ENCODE results near the gene RYR3.

Gene RYR3

DNA sequence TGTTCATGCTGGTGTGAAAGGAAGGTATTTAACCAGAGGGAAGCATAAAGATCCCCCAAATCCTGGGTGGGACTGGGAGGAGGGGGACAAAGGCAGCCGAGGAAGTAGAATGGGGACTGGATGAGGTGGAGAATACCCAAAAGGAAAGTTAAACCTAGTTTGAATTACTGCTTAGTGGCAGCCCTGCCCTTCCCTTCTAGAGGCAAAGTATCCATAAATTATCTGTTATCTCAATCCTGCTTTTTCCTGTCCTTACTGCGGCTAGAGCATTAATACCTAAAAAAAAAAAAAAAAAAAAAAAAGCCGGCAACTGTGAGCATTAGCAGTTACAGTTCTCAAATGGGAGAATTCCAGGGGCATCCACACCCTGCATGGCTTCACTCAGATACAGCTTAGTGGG is 139.0 kb downstream of the RYR3 start:
- no peak for DNase-seq (ENCODE audit: low spot score)

DNA sequence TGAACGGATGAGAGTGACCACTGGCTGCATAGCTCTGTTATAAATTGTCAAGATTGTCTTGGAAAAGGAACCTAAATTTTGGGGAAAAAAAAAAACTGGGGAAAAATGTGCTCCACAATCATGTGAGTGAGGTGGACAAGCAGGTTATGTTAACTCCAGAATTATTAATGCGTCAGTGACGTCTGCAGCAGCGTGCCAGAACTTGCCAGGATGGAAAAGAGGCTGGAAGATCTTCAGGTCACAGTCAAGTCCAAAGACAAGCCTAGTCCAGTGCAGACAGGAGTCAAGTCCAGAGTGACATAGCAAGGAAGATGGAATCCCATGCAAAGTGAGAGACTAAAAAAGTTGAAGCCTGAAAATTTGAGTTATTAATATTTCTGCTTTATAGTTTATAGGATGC is 140.6 kb downstream of the RYR3 start:
- DNase-seq (ENCODE audit: low spot score), result no peak

DNA sequence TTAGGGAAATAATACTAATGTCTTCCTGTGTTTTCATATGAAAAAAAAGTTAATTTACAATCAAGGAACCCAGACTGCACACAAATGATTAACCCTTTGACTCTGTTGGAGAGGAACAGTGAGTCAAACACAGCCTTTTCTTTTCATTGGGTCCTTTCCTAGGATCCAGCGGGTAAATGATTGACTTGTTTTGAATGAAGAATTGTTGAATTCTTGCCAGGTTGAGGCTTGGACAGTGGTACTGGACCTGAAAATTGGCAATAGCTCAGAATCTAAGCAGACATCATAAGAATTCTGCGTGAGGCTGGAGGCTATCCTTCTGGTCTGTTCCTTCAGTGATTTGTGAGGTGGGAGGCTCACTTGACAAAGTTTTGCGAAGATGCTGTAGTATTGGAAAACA is 143.0 kb downstream of the RYR3 start:
- DNase-seq (ENCODE audit: low spot score), result no peak

DNA sequence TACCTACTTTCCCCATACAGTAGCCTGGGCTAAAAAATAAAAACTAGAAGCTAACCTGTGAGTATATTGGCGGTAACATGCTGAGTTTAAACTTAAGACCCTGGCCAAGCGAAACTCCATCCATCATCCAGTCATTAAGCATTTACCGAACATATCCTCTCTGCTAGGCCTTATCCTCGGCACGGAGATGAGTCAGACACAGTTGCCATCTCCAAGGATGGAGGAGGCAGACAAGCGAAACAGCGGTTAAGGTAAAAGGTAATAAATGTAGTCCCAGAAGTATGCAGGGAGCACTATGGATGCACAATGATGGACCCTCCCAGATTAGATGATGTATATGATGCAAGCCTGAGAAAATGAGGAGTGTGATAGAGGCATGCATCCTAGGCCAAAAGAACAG is 143.6 kb downstream of the RYR3 start:
- no peak for DNase-seq (ENCODE audit: low spot score)

DNA sequence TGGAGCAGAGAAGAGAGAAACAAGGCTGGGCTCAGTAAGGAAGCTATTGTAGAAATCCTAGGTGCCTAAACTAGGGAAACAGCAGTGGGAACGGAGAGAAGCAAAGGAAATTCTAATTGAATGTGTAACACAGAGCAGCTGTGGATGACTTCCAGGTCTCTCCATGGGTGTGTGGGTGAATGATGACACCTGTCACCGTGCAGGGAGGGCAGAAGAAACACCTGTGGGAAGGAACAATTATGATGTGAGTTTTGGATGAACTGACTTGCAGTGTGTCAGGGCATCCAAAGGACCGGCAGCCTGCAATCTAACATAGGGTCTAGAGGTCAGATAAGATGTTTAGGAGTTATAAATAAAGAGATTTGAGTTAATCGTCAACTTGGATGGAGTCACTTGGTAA is 144.2 kb downstream of the RYR3 start:
- DNase-seq (ENCODE audit: low spot score), result no peak

DNA sequence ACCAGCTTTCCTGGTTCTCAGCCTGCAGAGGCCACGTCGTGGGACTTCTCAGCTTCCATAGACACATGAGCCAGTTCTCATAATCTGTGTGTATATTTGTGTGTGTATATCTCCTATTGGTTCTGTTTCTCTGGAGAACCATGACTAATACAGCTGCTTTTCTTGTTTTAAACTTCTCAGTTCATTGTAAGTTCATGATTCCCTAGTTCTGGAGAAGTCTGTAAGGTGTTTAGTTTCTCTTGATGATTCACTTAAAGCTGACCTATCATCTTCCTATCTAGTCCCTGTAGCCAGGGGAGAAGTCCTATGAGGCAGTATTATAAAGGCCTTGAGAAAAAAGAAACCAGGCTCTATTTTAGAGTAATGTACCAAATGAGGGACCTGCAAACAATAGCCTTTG is 147.7 kb downstream of the RYR3 start:
- DNase-seq (ENCODE audit: low spot score), result no peak

DNA sequence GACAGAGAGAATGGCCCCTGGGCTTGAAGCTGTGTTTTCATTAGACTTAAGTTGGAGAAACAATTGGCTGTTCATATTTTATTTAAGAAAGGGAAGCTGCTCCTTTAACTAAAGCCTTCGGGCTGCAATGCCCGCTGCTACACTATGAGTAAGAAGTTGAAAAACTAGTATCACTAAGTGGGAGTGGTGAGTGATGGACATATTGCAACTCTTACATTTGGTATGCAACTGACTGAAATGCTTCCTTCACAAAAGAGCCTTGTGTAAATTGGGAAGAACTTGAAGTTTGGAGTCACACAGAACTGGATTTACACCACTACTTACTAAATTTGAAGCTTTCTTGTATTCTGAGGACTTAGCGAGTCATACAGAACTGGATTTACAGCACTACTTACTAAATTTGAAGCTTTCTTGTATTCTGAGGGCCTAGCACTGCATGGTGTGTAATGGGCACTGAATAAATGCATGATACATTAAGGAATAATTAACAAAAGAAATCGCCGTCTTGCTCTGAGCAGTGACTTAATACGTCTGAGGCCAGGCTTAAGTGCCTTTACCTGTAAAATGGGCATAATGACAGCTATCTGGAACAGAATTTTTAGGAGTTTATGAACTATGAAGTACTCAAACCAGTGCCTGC is 149.5 kb downstream of the RYR3 start:
- no peak for DNase-seq (ENCODE audit: low spot score)

DNA sequence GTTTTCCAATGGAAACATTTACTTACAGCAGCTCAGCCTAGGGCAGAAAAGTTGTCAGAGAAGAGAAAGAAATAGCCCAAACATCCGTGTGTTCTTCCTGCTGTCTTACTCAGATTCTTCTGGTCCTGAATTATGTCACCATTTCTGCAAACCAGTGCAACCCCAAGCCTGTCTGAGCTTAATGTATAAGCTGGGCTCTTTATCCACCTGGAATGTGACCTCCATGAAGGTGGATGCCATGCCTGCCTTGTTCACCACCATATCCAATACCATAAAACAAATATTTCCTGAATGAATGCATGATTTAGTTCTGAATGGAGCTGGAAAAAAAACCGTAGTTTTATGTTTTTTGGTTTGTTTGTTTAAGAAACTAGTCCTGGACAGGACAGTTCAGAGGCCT is 150.9 kb downstream of the RYR3 start:
- no peak for DNase-seq (ENCODE audit: low spot score)

DNA sequence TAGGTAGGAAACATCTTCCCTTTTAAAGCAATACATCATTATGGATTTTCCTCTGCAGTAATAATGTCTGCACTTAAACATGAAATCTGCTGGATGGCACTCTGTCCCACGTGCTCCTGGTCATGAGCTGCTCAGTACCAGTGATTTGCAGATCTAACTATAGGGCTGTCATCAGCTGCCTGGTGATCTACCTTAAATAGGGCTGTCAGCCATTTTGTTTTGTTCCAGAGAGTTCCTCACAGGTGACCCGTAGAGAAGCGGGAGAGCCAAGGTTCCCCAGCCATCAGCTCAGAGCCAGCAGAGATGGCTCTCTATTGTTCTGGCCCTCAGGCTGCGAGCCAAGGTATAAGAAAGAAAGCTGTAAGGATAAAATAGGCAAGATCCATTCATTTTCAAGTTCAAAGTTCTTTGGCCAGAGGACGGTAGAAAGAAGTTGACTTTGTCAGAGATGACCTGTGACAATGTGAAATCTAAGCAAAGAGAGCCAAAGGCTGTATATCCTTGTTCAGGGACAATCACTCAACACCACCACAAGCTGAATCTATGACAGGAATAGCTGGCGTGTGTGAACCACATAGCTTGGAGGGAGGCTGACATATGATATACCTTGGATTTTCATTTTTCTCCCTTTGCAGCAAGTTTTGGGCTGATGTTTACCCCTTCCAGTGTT is 156.5 kb downstream of the RYR3 start:
- DNase-seq (ENCODE audit: low spot score), result no peak

DNA sequence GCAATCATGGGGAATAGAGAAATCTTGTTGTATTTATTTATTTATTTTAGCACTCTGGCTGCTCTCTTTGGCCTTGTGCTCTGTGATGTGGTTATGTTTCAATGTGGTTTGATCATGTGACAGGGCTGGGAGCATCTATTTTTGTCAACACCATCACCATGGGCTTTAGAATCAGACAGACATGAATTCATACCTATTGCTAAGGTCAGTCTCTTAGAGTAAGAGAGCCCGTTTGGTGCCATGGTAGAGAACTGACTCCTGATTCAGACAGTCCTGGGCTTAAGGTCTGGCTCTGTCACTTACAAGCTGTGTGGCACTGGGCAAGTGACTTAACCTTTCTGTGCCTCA is 157.0 kb downstream of the RYR3 start:
- no peak for DNase-seq (ENCODE audit: low spot score)

DNA sequence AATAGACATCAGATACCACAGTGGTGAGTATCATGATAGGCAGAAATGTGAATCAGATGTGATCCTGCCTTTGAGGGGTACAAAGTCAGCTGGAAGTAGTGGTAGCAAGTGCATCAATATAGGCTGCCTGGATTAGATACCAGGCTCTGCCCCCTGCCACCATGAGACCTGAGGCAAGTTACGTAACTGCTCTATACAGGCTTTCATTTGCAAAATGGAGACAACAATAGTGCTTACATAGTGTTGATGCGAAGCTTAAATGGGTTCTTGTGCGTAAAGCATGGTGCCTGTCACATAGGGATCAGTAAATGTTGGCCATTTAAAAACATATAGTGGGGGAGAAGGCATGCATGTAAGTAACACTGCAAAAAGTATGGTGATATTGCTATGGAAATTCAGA is 158.0 kb downstream of the RYR3 start:
- no peak for DNase-seq (ENCODE audit: low spot score)

DNA sequence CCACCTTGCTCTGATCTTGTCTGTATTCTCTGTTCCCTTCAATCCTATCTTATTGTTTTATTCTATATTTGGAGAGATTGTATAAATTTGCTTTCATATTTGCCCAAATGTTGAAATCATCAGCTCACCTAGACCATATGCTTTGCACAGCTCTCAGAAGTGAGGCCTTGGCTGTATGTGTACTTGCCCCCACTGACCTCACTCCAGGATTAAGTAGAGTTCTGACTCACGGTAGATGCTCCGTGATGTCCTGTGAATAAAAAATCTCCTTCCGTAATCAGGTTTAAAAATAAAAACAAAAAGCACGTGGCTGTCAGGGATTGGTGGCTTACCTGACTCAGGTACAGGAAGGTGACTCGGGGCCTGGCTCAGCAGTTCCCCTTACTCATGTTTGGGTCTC is 162.2 kb downstream of the RYR3 start:
- no peak for DNase-seq (ENCODE audit: low spot score)

DNA sequence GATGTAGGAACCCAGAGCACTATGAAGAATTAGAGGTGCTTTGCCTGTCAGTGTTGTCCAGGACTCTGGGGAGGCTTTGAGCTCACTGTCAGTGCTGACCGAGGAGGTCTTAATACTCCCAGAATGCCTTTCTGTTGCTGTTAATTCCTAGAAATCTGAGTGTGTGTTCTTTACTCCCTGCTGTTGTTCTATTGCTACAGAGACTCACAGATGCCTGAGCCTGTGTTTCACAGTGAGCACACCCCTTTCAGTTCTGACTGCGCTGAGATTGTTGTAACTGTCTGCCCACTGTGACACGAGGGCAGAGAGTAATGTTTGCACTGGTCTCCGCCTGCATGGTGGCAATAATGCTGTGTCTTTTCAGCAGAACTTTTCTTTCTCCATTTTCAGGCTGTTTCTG is 162.9 kb downstream of the RYR3 start:
- DNase-seq (ENCODE audit: low spot score), result no peak

DNA sequence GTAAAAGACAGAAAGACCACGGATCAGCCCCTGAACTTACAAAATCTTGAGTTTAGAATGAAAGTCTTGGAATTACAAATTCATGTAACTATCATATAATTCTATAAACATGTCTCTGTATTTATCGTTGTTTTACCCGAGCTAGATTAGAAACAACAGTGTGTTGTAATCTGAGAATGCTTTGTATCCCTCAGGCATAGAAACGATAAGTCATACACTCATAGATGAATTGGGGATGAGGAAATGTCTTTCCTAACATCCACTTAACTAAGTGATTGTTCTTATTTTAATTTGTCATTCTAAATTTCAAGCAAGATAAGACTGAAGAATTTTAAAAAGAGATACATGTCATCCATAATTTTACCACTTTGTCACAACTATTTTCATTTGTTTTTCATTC is 165.3 kb downstream of the RYR3 start:
- DNase-seq (ENCODE audit: low spot score), result no peak

DNA sequence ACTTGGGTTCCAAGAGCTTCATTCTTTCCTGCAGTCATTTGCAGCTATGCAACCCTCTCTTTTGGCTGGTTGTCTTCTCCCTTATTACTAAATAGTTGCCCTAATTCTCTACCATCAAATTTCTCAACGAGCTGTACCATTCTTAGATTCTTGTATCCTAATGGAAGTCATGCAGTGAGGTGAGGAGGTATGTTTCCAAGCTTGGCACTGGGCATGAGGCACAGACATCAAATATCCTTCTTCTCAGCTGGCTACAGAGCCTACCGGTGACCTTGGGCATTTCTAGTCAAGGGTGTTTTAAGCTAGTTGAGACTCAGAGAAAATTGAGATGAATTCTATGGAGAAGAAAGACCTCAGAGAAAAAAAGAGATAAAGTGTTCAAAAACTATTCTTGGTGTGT is 166.1 kb downstream of the RYR3 start:
- no peak for DNase-seq (ENCODE audit: low spot score)

DNA sequence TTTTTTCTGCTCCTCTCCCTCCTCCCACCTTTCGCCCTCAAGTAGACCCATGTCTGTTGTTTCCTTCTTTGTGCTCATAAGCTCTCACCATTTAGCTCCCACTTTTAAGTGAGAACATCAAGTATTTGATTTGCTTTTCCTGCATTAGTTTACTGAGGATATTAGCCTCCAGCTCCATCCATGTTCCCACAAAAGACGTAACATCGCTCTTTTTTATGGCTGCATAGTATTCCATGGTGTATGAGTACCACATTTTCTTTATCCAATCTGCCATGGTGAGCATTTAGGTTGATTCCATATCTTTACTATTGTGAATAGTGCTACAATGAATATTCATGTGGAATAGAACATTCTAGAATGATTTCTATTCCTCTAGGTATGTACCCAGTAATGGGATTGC is 178.6 kb downstream of the RYR3 start:
- DNase-seq (ENCODE audit: low spot score), result no peak

DNA sequence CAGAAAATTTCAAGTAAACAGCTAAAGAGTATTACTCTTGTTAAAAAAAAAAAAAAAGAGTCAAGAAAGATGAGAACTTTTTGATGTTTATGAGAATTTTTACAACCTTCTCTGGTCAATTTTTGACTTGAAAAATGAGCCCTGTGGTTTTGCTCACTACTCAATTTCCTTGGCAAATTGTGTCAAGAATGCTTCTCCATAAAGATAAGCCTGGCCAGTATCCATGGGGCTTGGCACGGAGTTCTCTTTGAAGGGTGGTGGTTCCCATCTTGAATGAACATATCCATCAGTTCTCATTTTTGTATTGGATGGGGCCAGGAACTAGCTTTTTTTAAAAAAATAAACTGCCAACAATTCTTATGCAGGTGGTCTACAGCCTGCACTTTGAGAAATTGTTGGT is 179.9 kb downstream of the RYR3 start:
- no peak for DNase-seq (ENCODE audit: low spot score)

DNA sequence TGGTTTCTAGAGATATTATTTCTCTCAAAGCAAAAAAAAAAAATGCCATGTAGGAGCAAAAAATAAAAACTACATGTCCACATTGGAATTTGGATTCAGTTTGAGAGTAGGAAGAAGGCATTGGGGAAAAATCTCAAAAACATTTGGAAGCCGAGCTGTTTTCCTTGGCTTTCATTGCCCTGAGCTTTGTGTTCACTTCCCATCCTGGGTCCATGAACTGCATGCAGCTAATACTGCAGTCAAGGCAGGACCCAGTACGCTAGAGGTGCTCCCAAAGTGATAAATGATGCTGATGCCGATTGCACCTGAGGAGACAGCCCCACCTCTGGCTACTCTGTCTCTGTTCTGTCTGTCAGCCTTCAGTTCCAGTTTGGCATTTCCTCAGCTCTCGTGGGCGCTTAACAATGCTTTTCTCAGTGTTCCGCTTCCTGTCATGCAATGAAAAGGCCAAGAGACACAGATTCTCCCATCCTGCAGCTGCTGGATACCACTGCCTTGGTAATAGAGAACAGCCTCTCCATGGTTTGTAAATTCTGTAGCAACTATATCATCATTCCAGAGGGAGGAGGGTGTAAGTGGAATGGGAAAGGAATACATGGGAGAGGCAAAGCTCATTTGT is 181.8 kb downstream of the RYR3 start:
- no peak for DNase-seq (ENCODE audit: low spot score)

DNA sequence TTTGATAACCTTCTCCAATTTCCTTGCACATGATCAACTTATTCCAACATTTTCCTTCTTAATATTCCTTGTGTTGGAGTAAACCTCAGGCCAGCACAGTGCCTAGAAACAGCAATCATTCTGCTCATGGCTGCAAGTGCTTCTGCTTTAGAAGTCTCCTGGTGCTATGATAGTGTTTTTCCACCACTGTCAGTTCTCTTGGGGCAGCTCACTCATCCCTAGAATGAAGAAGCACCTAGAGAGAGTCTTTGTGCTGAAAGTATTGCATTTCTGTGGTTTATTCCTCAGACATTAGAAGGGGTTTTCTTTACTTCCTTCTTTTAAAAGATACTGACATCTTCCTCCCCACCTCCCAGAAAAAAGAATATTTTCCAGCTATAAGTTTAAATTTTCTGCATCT is 183.5 kb downstream of the RYR3 start:
- no peak for DNase-seq (ENCODE audit: low spot score)

DNA sequence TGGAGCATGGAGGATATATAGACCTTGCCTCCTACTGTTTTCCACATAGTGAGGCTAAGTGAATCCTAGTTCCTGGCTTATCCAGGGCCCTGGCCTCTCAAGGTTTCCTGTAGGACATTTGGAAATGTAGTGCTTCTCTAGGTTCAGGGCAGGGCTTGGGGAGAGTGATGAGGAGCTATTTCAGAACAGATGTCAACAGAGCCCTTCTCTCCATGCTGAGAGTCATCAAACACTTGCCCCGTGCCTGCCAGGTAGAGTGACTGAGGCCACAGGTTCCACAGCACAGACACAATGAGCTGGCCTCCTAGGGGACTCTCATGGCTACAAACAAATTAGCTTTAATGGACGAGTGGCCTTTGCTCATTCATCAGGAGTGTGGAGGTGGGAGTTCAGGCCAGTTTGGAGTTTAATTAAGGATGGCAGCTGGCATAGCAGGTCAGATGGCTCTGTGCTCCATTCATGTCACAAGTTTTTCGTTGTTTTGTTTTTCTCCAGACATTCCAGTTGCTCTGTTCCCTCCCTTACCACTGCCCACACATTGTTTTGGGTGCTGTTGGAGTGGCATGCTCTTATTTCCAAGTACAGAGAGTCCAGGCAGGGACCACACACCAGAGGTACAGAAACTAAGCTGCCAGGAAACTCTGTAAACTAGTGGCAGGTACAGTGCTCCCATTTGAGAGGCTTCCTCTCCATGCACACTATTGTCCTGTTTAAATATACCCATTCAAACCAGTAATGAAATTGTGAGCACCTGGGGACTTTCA is 189.8 kb downstream of the RYR3 start:
- DNase-seq (ENCODE audit: low spot score), result no peak

DNA sequence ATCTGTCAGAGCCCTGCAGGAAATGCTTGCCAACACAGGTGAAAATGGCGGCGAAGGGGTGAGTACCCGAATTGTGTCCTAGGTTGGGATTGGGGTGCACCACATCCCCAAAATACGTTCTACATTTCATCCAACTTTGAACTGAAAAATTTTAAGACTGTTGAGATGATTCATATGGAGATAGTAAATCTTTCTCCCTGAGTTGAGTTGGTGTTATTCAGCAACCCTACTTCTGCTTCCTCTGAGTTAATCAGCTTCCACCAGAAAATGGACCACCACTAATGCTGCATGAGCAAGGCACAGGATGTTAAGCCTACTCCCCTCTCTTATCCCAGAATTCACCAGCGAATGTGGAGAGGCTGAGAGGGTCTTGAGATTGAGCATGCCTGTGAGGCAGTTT is 192.9 kb downstream of the RYR3 start:
- no peak for DNase-seq (ENCODE audit: low spot score)

DNA sequence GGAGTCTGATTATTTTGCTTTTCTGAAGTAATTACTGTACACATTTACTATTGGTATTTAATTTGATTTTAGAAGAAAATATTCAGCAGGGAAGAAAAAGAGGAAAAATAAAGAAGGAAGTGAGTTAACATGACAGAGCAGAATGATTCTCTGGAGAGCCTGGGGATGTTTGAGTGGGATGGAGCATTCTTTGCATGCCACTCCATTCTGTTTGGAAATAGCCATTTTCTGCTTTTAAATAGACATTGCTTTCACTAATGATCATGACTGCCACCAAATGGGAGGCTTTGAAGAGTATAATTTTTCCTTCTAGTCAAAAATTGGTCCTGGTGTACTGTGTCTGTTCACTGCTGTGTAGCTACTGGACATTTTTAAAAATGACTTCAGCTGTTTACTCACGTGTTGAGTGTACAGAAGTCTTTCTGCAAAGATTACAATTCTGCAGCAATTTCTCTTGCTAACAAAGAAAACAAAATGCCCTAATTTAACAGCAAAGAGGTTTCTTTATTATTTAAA is 196.1 kb downstream of the RYR3 start:
- DNase-seq (ENCODE audit: low spot score), result no peak

DNA sequence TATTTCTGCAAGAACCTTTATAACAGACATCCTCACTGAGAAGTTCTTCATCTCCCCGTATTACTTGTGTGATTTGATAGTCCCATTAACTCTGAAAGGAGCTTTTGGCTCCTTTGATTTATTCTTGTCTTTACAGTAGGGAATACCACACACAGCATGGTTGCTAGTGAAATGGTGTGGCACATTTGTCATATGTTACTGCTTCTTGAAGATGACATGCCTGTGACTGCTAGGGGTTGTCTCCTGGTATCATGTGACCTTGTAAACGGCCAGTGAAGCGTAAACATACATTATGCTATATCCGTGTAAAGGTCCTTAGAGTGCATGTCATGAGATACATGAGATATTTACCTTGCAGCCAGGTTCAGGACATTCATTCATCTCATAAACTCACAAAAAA is 197.9 kb downstream of the RYR3 start:
- no peak for DNase-seq (ENCODE audit: low spot score)
